Loucy (cell line): ENCODE data around the gene ITPKB.

Experiments
- H2AFZ ChIP-seq: fragments of 200-600 bp; sonication (generic); 2 replicates; pipeline ENCODE4 v1.6.0; 2016; ENCODE audit warnings: antibody characterized with exemption, mild to moderate bottlenecking, low read length, moderate library complexity
- H3F3A ChIP-seq: fragments of 200-600 bp; 2 replicates; pipeline ENCODE4 v1.6.0; 2016; ENCODE audit warnings: antibody characterized with exemption, low read depth, mild to moderate bottlenecking
- H3K27me3 ChIP-seq: fragments of 200-600 bp; sonication (generic); 2 replicates; pipeline ENCODE4 v1.6.1; 2014; ENCODE audit warnings: low read length, mild to moderate bottlenecking; ENCODE audit not compliant: insufficient read depth, poor library complexity, severe bottlenecking
- H3K36me3 ChIP-seq: fragments of 200-600 bp; sonication (generic); 2 replicates; pipeline ENCODE4 v1.6.1; 2016; ENCODE audit warnings: low read length; ENCODE audit not compliant: insufficient read depth
- H3K4me1 ChIP-seq: fragments of 200-600 bp; sonication (generic); 2 replicates; pipeline ENCODE4 v1.5.1; 2014; ENCODE audit warnings: low read length, mild to moderate bottlenecking; ENCODE audit not compliant: insufficient read depth, poor library complexity, severe bottlenecking
- H3K4me2 ChIP-seq: fragments of 200-600 bp; sonication (generic); 2 replicates; pipeline ENCODE4 v1.6.0; 2014; ENCODE audit warnings: antibody characterized with exemption, low read length, low read depth, mild to moderate bottlenecking; ENCODE audit not compliant: poor library complexity, severe bottlenecking
- H3K4me3 ChIP-seq: fragments of 200-600 bp; sonication (generic); 2 replicates; pipeline ENCODE4 v1.5.1; 2014; ENCODE audit warnings: low read length, mild to moderate bottlenecking, mixed read lengths; ENCODE audit not compliant: poor library complexity, severe bottlenecking
- H3K79me2 ChIP-seq: fragments of 200-600 bp; sonication (generic); 2 replicates; pipeline ENCODE4 v1.6.1; 2014; ENCODE audit warnings: low read length; ENCODE audit not compliant: insufficient read depth
- H3K9ac ChIP-seq: fragments of 200-600 bp; sonication (generic); 2 replicates; pipeline ENCODE4 v1.6.0; 2014; ENCODE audit warnings: mild to moderate bottlenecking, low read depth, low read length, moderate library complexity; ENCODE audit not compliant: poor library complexity, severe bottlenecking
- H3K9me2 ChIP-seq: fragments of 200-600 bp; sonication (generic); replicated peaks from 2 replicates; pipeline ENCODE4 v1.6.1; 2016; ENCODE audit warnings: low read depth, low read length, mixed read lengths
- H3K9me3 ChIP-seq: fragments of 200-600 bp; sonication (generic); 2 replicates; pipeline ENCODE4 v1.6.1; 2014; ENCODE audit warnings: mild to moderate bottlenecking, antibody characterized with exemption, low read length, low read depth; ENCODE audit not compliant: insufficient read depth
- H4K20me1 ChIP-seq: fragments of 200-600 bp; sonication (generic); 2 replicates; pipeline ENCODE4 v1.6.0; 2014; ENCODE audit warnings: antibody characterized with exemption, low read length, mild to moderate bottlenecking; ENCODE audit not compliant: insufficient read depth, poor library complexity, severe bottlenecking
- EZH2phosphoT487 ChIP-seq: fragments of 200-600 bp; IDR thresholded peaks from 2 replicates; pipeline ENCODE4 v1.6.1; 2018; ENCODE audit warnings: antibody characterized with exemption, mild to moderate bottlenecking, moderate library complexity, borderline replicate concordance
- TF ChIP-seq, protein P1 (sequence below): fragments of 200-600 bp; sonication (generic); conservative IDR thresholded peaks from 2 replicates; pipeline ENCODE4 v1.5.1; 2014; ENCODE audit warnings: mild to moderate bottlenecking, antibody characterized with exemption, low read length

Gene ITPKB

DNA sequence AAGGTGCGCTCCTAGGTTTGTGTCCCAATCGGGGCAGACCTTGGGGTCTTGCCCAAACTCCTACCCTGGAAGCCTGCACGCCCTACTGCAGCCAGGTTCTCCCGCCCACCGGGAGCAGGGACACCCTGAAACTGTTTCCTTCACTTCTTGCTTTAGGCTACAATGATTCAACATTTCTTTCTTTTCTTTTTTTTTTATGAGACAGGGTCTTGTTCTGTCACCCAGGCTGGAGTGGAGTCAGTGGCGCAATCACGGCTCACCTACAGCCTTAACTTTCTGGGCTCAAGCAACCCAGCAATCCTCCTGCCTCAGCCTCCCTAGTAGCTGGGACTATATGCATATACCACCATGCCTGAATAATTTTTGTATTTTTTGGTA lies 75.8 kb downstream of the ITPKB start:
- Histone ChIP-seq H3K4me3 (peak overlapping the region; percentile 16), H3K9me3 (no peaks in the 10 kb centered on the region), H4K20me1 (peaks cover 14% of the 10 kb centered on the region), H3K79me2 (peaks cover 71% of the 10 kb centered on the region), H3K27me3 (no peaks in the 10 kb centered on the region), H3K4me1 (peaks cover 67% of the 10 kb centered on the region), H3K9me2 (no peaks in the 10 kb centered on the region), H2AFZ (no peak overlapping the region), H3K36me3 (no peaks in the 10 kb centered on the region; the same call in 1 of the 2 replicates), H3K4me2 (peak overlapping the region; percentile 52), H3F3A (0 out of 2 replicates have a peak, but pooled peaks cover 3% of the 10 kb centered on the region), H3K9ac (peak overlapping the region; percentile 38)
- TF ChIP-seq, protein P1, sequence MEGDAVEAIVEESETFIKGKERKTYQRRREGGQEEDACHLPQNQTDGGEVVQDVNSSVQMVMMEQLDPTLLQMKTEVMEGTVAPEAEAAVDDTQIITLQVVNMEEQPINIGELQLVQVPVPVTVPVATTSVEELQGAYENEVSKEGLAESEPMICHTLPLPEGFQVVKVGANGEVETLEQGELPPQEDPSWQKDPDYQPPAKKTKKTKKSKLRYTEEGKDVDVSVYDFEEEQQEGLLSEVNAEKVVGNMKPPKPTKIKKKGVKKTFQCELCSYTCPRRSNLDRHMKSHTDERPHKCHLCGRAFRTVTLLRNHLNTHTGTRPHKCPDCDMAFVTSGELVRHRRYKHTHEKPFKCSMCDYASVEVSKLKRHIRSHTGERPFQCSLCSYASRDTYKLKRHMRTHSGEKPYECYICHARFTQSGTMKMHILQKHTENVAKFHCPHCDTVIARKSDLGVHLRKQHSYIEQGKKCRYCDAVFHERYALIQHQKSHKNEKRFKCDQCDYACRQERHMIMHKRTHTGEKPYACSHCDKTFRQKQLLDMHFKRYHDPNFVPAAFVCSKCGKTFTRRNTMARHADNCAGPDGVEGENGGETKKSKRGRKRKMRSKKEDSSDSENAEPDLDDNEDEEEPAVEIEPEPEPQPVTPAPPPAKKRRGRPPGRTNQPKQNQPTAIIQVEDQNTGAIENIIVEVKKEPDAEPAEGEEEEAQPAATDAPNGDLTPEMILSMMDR: no peak
- no peak for TF ChIP-seq EZH2phosphoT487

DNA sequence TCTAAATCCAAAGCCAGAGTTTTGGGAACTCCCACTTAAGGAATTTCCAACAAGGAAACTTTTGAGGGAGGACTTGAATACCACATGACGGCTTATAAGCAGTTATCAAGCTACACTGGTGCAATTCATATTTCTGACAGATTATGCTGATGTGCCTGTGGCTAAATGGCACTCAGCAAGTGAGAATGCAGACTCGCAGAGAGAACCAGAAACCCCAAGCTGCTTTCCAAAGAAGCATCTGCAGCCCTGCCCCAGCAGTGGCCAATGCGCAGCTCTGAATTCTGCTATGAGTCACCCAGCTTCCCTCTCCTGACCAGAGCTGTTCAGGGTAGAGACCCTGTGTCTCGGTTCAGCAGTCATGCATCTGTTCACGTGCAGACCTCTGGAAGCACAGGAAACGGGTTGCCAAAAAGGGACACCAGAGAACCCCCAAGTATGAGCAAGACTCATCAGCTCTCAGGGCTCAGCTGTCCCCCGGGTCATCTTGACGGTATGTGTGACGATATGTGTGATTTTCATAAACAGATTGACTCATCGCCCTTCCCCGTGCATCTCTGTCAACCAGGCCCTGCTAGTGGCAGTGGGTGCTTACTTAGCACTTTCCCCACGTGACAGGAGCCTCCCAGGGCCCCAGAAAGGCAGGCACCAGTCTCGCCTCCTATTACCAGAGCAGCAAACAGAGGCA lies 76.3 kb downstream of the ITPKB start:
- Histone ChIP-seq H3F3A (0 out of 2 replicates have a peak, but pooled peaks cover 3% of the 10 kb centered on the region), H3K27me3 (no peaks in the 10 kb centered on the region), H3K9ac (peak overlapping the region; percentile 38), H3K9me3 (no peaks in the 10 kb centered on the region), H3K79me2 (peaks cover 66% of the 10 kb centered on the region), H3K9me2 (no peaks in the 10 kb centered on the region), H3K36me3 (no peaks in the 10 kb centered on the region; the same call in 1 of the 2 replicates), H3K4me3 (peak overlapping the region; percentile 16), H4K20me1 (peaks cover 14% of the 10 kb centered on the region), H2AFZ (no peak overlapping the region), H3K4me2 (peak overlapping the region; percentile 52), H3K4me1 (peaks cover 67% of the 10 kb centered on the region)
- TF ChIP-seq, protein P1: no peak
- no peak for TF ChIP-seq EZH2phosphoT487

DNA sequence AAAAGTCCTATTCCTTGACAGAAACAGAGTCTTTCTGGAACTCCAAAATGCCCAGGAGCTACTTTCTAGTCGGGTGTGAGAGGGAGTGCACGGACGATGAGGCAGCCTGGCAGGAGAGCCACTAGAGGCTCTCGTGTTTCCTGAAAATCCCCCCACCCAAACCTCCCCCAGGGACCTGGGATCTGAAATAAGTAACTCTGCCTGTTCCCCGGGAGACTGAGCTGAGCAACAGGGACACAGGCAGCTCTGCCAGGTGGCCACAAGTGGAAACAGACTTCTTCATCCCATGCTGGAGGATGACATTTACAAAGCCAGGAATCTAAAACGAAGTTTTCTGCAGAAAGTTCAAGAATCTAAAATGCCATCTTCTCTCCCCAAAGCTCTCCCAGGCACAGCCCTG lies 77.1 kb downstream of the ITPKB start:
- Histone ChIP-seq H3K4me1 (peaks cover 65% of the 10 kb centered on the region), H3K4me3 (peak overlapping the region; percentile 16), H3K27me3 (no peaks in the 10 kb centered on the region), H4K20me1 (peaks cover 14% of the 10 kb centered on the region), H3K79me2 (peaks cover 58% of the 10 kb centered on the region), H3K9ac (peak overlapping the region; percentile 26), H3K9me2 (no peaks in the 10 kb centered on the region), H3K9me3 (no peaks in the 10 kb centered on the region), H3K36me3 (no peaks in the 10 kb centered on the region; the same call in 1 of the 2 replicates), H3F3A (0 out of 2 replicates have a peak, but pooled peaks cover 3% of the 10 kb centered on the region), H3K4me2 (peak overlapping the region; percentile 52), H2AFZ (no peak overlapping the region)
- no peak for TF ChIP-seq EZH2phosphoT487
- TF ChIP-seq, protein P1: no peak
